H7 (cell line): Measurements from ENCODE around the gene KCNT2. TPM values are rescaled to one million over a fixed set of nuclear protein-coding genes. Genes with fewer than 3 reads are reported as not detected.
"Not testable (repeated sequence)": the region's sequence is repeated elsewhere in the genome, so short reads cannot be mapped to it uniquely, and the experiment has no call there.

Experiments used
- DNase-seq: peaks from one replicate; pipeline ENCODE4 v3.0.0; 2012
- H3K27me3 ChIP-seq: 2 replicates; pipeline ENCODE4 v1.6.0; 2011; ENCODE audit warnings: mild to moderate bottlenecking, low read length; ENCODE audit not compliant: control insufficient read depth, insufficient read depth
- H3K36me3 ChIP-seq: replicated peaks from 2 replicates; pipeline ENCODE4 v1.5.1; 2011; ENCODE audit warnings: low read length; ENCODE audit not compliant: control insufficient read depth, insufficient read depth
- H3K4me3 ChIP-seq: 2 replicates; pipeline ENCODE4 v1.5.1; 2011; ENCODE audit warnings: low read depth, mild to moderate bottlenecking, control low read depth, low read length, moderate library complexity; ENCODE audit not compliant: insufficient read depth
- total RNA-seq: library from RNA; depleted of rRNA; stranded (reverse); fragments of >200 nt; shearing (Covaris generic); gene quantifications from 2 replicates; pipeline ENCODE4 v1.2.3, GENCODE V29; 2014

Gene KCNT2
- total RNA-seq, 1 experiment from 2014 or later = 7.0 TPM

- no peak for DNase-seq
- H3K27me3 ChIP-seq = no peaks in the 10 kb centered on the region
- no peaks in the 10 kb centered on the region for H3K36me3 ChIP-seq
- H3K4me3 ChIP-seq = no peak overlapping the region
Measured at GRCh38 chr1:196515904-196516303, 92.3 kb downstream of the KCNT2 start.

DNA sequence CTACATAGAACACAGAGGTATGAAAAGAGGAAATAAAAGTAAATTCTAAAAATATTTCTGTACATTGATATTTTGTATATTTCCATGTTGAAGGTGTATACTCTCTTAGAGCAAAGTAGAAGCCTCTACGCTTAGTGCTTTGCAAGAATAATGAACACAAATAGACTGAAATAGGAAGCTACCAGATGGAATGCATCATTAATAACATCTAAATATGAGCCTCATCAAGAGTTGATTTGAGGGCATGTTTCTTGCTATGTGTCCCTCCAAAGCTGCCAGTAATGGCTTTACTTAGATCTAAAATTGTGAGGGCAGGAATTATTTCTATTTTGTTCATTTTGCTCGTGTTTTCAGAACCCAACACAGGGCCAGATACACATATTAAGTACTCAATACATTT lies 94.4 kb downstream of the KCNT2 start:
- Histone ChIP-seq H3K27me3 (no peaks in the 10 kb centered on the region), H3K4me3 (no peak overlapping the region), H3K36me3 (no peaks in the 10 kb centered on the region)
- no peak for DNase-seq

DNA sequence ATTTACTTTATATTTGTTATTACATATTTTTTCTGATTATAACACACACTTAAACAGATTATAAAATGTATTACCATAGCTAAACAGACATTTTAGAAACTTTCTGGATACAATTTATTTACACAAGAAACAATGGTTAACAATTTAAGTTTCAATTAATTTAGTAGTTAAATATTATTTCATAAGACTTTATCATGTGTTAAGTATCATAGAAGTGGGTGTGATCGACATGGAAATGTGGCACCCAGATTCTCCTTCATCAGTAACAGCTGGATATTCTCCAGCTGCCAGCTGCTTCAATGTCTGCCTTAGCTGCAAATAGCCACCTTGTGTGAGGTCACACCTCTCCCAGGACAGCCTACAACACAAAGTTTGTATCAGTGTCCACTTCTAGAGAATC lies 97.8 kb downstream of the KCNT2 start:
- DNase-seq = no peak
- no peaks in the 10 kb centered on the region for H3K27me3 ChIP-seq
- H3K36me3 ChIP-seq = no peaks in the 10 kb centered on the region
- no peak overlapping the region for H3K4me3 ChIP-seq

GRCh38 chr1:196504224-196504623 lies 104.0 kb downstream of the KCNT2 start:
- H3K27me3 ChIP-seq, H3K36me3 ChIP-seq, DNase-seq, H3K4me3 ChIP-seq: not testable (repeated sequence)

GRCh38 chr1:196502437-196502836 lies 105.8 kb downstream of the KCNT2 start:
- no peak overlapping the region for H3K4me3 ChIP-seq
- DNase-seq = no peak
- H3K27me3 ChIP-seq = no peaks in the 10 kb centered on the region
- no peaks in the 10 kb centered on the region for H3K36me3 ChIP-seq

DNA sequence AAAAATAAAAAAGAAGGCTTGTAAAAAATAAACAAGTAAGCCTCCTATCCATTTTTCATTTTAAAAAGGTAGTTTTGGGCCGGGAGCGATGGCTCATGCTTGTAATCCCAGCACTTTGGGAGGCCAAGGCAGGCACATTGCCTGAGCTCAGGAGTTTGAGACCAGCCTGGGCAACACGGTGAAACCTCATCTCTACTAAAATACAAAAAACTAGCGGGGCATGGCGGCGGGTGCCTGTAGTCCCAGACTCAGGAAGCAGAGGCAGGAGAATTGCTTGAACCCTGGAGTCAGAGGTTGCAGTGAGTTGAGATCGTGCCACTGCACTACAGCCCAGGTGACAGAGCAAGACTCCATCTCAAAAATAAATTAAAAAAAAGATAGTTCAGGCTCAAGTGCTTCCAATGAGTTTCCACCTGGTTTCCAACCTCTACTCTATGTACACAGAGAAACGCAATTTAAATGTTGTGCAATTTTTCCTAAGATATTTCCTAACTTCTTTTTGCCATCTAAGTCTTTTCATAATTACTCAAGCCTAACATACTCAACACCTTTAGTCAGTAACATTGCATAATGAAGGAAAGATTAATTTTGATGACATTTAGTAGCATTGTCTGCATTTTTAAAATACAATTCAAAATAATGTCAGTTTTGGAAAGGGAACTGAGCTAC lies 106.3 kb downstream of the KCNT2 start:
- no peak overlapping the region for H3K4me3 ChIP-seq
- H3K36me3 ChIP-seq = no peaks in the 10 kb centered on the region
- no peak for DNase-seq
- no peaks in the 10 kb centered on the region for H3K27me3 ChIP-seq

DNA sequence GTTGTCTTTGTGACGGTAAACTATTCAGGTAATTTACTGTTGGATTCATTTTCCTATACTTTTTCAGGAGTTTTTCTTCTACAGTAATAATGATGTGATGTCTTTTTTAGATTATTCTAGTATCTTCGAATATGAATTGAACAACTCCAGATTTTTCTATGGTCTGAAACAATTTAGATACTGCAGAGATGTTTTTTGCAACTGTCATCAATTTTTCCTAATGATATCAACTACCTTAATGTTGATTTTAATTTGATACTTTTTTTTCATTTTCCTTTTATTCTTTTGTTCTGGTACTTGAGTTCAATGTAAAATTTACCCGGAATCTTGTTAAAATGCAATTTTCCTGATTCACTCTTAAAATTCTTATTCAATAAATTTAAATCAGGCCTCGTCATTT lies 110.4 kb downstream of the KCNT2 start:
- Histone ChIP-seq H3K4me3 (no peak overlapping the region), H3K36me3 (no peaks in the 10 kb centered on the region), H3K27me3 (no peaks in the 10 kb centered on the region)
- DNase-seq = no peak

DNA sequence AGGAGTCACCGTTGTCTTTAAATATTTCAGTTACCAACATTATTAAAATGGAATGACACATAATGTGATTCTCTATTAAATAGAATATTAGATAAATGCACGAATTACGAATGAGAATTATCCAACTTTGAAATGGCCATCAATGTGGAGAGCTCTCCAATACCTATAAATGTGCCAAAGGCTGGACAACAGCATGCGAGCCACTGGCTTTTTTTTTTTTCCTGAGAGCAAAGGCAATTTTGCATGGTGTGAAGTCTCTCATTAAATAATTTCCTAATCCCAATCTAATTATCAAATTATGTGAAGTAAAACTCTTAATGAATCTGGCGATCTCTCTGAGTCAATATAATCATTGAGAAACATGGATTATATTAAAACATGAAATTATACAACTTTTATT lies 113.5 kb downstream of the KCNT2 start:
- DNase-seq = no peak
- Histone ChIP-seq H3K27me3 (no peaks in the 10 kb centered on the region), H3K36me3 (no peaks in the 10 kb centered on the region), H3K4me3 (no peak overlapping the region)

DNA sequence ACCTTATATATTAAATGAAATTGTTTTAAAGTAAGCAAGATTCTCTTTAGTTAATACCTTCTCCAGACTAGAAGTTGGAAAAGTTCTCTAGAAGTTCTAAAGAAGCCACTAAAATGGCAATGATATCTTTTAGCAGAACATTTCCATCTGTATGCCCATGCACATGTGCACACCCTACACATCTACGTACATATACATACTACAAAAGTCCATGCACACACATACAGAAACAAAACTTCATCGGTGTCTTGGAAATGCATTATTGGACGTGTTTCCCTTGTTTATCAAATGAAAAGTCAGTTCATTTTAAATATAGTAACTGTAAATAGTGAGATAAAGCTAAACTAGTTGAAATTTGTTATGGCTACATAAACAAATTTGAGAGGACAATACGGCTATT lies 114.4 kb downstream of the KCNT2 start:
- DNase-seq = no peak
- Histone ChIP-seq H3K36me3 (no peaks in the 10 kb centered on the region; the same call in 1 of the 2 replicates), H3K4me3 (no peak overlapping the region), H3K27me3 (no peaks in the 10 kb centered on the region)

- no peak overlapping the region for H3K4me3 ChIP-seq
- DNase-seq = no peak
- H3K36me3 ChIP-seq = no peaks in the 10 kb centered on the region; the same call in 1 of the 2 replicates
- no peaks in the 10 kb centered on the region for H3K27me3 ChIP-seq
Measured at GRCh38 chr1:196488579-196488978, 119.7 kb downstream of the KCNT2 start.

DNA sequence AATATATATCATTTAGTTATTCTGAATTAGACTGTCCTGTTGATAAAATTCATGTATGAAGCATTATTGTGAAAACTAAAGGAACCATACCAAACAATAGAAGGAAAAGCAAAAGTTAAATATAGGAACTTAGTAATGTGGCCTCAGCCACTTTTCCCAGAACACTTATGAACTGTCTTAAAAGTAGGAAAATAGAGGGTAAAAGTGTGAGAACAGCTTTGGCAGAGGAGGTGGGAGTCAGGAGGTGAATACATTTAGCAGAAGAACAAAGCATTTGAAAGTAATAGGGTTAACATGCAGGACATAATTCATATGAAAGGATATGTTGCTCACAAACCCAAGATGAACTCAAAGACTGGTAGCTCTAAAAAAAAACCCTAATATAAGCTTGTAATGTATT lies 121.9 kb downstream of the KCNT2 start:
- no peak for DNase-seq
- H3K27me3 ChIP-seq = no peaks in the 10 kb centered on the region
- H3K4me3 ChIP-seq = no peak overlapping the region
- no peaks in the 10 kb centered on the region; the same call in 1 of the 2 replicates for H3K36me3 ChIP-seq

GRCh38 chr1:196481616-196482015 lies 126.6 kb downstream of the KCNT2 start:
- DNase-seq = no peak
- Histone ChIP-seq H3K4me3 (no peak overlapping the region), H3K36me3 (no peaks in the 10 kb centered on the region), H3K27me3 (no peaks in the 10 kb centered on the region)

GRCh38 chr1:196477262-196477661 lies 131.0 kb downstream of the KCNT2 start:
- H3K36me3 ChIP-seq = no peaks in the 10 kb centered on the region

GRCh38 chr1:196467230-196467925 lies 140.9 kb downstream of the KCNT2 start:
- Histone ChIP-seq H3K4me3 (no peak overlapping the region), H3K36me3 (no peaks in the 10 kb centered on the region), H3K27me3 (no peaks in the 10 kb centered on the region)
- no peak for DNase-seq

More at GRCh38 chr1:196477262-196477661, 131.0 kb downstream of the KCNT2 start:
- Histone ChIP-seq H3K4me3 (no peak overlapping the region), H3K27me3 (no peaks in the 10 kb centered on the region)
- DNase-seq = no peak

DNA sequence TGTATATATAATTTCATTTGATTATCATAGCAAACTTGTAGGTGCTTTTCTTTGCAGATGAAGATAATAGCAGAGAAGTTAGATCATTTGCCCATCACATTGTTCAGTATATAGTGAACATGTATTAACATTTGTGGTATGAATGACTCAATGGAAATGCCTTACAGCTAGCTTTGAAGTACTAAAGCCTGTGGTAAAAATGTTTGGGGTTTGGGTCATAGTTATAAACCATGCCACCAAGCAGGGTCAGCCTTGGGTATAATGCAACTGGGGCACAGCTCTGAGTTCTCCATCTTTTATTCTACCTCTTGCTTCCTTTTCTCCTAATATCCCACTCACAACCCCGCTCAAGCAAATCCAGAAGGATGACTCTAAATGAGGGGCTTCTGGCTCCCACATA lies 141.6 kb downstream of the KCNT2 start:
- no peak for DNase-seq

More for the DNA sequence above, 141.6 kb downstream of the KCNT2 start:
- Histone ChIP-seq H3K36me3 (no peaks in the 10 kb centered on the region), H3K4me3 (no peak overlapping the region), H3K27me3 (no peaks in the 10 kb centered on the region)
